GM19395 (cell line): ENCODE data around the gene ESYT3.
"Not testable (repeated sequence)": the region's sequence is repeated elsewhere in the genome, so short reads cannot be mapped to it uniquely, and the experiment has no call there.

Source experiments
- ATAC-seq: cut with Tn5 transposase; IDR thresholded peaks from one replicate; pipeline ENCODE4 v1.9.1; 2021; ENCODE audit warnings: mild to moderate bottlenecking, moderate library complexity; ENCODE audit not compliant: unreplicated experiment

The ESYT3 gene

DNA sequence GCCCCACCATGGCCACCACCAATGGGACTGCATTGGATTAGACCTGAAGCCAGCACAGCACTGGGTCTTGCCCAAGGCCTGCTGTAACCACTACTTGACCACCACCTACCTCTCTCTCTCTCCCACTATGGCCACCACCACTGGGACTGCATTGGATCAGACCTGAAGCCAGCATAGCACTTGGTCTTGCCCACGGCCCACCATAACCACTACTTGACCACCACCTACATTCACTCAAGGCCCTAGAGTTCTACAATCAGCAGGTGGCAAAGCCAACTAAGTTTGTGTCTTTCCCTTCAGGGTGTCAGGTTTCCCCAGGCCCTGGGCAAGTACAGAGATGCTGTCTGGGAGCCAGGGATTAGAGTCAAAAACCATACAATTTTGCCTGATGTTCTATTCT, 57.6 kb downstream of the ESYT3 start:
- ATAC-seq: no peak

DNA sequence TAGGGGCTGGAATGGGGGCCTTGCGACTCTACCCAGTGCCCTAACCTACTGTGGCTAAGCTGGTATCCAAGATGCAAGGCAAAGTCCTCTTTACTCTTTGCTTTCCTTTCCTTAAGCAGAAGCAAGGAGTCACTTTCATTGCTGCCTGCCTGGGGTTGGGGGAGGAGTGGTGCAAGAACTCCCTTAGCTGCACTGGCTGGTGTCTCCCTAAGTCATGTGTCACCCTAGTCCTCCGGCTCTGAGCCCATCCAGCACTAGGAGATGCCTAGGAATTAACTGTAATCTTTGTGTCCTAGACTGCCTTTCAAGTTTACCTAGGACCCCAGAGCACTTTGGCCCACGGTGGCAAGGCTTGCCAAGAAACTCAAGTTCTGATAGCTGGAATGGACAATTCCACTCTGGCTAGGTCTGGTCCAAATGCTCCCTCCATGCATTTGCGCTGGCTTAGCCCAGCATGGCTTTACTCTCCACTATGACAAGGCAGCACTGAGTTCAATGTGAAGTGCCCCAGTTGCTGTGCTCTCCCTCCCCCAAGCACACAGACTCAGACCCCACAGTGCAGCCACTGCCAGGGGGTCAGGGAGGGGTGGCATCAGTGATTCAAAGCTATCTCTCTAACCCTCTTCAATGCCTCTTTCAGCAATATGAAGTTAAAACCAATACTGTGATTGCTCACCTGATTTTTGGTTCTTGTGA, 58.7 kb downstream of the ESYT3 start:
- ATAC-seq: no peak

DNA sequence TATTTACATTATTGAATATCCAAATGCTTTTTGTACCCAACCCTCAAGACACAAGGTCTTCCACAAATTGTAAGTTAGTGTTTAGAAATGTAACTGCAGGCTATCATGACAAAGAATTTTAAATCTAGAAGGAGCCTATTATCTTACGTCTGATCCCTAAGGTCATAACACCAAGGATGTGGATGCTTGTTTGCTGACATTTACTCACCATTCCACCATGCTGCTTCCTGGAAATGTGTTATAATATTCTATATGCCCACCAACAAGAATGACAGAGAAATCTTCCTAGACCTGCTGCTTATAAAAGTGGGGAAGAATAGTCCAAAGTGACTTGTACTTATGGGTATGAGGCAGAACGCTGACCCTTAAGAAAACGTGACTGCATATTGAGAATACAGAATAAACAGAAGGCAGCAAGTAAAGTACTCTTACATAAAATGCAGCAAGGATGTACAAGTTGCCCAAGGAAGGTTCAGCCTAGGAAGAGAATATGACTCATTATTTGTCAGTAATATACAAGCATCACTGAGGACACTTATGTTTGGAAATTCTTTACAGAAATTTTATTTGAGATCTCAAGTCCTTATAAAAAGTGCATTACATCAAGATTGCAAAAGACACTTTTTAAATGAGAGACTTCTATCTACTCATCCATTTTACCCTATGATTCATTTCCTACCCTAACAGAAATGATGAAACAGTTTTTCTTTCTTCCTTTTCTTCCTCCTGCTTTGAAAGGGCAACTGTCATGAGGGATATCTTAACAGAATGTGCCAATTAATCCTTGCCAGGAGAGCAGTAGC, 59.6 kb downstream of the ESYT3 start:
- ATAC-seq: no peak

DNA sequence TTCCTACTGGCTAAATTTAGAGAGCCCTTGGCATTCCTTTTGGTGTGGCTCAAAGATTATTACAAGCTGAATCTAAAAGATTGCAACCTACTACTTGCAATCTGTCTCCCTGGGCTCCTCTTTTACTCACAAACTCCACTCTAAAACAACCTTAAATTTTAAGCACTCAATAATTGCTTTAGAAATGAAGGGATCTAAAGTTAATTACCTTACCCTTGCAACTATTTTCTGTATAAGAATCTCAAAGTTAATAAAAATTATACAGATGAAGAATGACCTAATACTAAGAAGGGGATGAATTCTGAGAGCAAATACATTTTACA, 60.2 kb downstream of the ESYT3 start:
- no peak for ATAC-seq

DNA sequence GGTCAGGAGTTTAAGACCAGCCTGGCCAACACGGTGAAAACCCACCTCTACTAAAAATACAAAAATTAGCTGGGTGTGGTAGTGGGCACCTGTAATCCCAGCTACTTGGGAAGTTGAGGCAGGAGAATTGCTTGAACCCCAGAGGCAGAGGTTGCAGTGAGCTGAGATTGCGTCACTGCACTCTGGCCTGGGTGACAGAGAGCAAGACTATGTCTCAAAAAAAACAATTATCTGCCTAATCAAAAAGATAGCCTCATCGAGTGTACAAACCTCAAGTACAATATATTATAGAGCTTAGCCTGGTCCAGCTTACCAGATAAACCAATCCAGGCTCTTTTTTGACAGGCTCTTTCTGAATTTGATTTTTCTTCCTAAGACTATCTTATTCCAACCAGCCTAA, 61.2 kb downstream of the ESYT3 start:
- not testable (repeated sequence) for ATAC-seq

DNA sequence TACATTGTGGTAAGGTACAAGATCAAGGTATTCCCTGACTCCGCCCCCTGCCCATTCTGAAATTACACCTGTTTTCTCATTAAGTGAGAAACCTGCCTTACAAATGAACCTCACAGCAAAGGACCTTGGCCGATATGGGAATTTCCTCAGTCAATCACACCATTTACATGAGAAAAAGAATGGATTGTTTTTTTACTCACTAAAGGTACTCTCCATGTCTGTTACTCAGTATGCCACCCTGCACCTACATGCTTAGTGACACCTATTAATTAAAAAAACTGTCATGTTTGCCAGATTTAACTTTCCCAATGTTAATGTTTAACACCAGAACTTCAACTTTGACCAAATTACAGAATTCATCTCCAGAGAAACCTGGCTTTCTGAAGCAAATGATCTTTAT, 62.0 kb downstream of the ESYT3 start:
- no peak for ATAC-seq

DNA sequence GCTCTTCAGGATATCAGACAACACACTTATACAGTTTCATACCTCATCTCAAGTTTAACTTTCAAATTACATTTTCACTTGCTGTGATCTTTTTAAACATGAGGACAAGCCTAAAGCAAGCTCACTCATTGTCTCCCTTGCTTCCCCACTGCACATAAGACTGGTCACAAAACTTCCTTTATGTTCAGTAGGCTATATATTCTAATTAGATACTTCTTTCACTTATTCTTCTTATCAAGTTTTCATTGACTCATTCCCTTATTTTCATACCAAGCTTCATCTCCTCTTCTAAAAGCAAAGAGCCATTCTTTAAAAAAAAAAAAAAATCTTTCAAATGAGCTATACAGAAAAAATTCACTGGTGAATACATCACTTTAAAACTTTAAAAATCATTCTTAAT, 62.6 kb downstream of the ESYT3 start:
- no peak for ATAC-seq

DNA sequence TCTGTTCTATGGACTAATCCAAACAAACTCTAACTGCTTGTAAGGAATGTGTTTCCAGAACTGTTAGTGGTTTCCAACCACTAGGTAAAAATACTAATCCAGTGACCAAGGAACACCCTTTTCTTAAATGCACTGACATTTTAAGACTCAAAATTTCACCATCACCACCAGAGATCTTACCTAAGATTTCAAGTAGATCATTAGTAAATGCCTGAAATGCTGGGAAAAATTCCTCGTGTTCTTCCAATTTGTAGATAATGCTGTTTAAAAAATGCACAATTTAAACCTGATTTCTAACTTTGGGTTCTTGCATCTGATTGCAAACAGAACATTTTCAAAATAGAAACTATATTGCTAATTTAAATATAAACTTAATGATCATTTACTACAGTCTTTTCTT, 63.4 kb downstream of the ESYT3 start:
- no peak for ATAC-seq

DNA sequence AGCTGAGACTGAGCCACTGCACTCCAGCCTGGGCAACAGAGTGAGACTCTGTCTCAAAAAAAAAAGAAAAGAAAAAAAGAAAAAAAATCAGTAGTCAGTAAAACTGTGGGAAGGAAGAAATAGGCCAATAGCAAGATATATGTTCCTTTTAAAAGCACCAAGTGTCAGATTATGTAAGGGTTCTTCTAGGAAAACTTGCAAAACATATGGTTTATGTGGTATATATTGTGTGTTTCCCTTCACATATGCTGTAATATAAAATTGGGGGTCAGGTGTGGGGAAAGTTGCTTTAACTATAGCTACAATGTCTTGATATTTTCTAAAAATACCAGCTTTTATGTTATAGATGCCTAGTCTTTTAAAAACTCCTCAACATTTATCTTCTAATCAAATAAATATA, 64.6 kb downstream of the ESYT3 start:
- ATAC-seq: no peak

DNA sequence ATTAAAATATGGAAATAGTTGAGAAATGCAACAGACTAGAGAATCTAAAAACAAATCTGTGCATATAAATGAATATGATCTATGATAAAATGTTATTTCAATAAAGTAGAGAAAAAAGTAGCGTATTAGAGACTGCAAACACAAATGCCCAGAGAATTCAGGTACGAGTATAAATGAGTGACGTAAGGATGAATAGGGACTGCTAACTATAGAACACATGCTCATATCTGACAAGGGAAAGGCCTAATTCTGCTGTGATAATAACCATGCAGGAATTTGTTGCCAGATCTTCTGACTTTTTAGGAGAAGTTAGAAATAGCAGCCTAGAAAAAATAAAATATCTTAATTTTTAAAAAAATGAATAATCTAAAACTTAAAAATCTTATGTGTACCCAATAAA, 73.1 kb downstream of the ESYT3 start:
- ATAC-seq: no peak

DNA sequence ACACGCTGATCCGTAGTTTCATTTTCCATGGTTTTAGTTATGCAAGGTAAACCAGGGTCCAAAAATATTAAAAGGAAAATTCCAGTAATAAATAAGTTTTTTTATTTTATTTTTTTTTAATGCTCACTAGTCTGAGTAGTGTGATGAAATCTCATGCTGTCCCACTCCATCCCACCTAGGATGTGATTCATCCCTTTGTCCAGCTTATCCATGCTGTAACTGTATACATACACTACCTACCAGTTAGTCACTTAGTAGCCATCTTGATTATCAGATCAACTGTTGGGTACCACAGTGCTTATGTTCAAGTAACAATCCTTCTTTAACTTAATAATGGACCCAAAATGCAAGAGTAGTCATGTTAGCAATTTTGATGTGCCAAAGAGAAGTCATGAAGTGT, 75.2 kb downstream of the ESYT3 start:
- ATAC-seq: no peak

DNA sequence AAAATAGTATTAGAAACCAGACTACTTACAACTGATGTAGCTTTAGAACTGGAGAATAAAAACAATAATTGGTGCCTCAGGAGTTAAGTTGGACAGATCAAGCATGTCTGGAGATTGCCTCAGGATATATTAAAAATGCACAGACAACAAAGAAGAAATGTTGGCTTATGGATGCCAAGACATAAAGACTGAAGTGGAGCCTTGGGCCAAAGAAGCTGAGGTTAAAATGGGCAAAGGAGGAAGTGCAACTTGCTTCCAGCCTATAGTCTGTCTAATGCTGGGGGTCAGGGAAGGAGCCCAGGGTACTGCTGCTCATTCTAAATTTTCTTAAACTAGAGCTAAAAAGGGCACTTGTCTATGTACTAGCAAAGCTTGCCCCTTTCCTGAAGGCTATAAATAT, 77.5 kb downstream of the ESYT3 start:
- no peak for ATAC-seq

DNA sequence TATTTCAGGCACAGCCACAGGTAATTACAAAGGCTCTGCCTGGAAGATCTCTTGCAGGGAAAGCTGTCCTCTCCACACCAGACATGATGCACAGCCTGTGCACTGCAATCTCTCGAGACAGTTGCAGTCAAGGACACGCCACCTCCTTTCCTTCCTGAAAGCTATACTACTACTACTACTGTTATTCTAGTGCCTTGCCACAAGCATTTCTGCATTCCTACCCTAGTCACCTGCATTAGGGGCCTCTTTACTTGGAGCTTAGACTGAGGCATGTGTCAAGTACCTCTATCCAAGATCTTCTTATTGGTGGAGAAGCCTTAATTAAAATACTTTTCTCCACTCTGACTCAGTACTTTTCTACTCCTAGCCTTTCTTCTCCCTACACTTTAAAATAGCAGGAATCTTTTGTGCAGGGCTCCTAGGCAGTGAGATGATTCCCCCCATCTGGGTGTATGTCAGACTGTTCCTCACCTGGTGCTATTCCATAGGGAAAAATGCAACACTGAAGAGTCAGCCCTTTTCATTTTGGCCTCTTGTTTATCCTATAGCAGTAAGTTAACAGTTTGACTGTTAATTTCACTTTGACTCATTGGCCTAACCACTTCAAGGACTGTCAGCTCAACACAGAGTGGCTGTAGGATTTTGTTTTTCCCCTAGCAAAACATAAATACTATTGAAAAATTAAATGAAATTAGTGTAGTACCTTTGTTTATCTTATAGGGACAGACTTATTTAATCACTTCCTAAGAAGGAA, 78.9 kb downstream of the ESYT3 start:
- ATAC-seq: peak; percentile 94

DNA sequence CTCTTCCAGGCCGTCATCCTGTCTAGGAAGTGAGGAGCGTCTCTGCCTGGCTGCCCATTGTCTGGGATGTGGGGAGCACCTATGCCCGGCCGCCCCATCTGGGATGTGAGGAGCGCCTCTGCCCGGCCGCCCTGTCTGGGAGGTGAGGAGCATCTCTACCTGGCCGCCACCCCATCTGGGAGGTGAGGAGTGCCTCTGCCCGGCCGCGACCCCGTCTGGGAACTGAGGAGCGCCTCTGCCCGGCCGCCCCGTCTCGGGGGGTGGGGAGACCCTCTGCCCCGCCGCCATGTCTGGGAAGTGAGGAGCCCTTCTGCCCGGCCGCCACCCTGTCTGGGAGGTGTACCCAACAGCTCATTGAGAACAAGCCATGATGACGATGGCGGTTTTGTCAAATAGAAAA, 87.0 kb downstream of the ESYT3 start:
- not testable (repeated sequence) for ATAC-seq
